Inflammatory macrophage treated with lipopolysaccharide for 4 hours (primary cell): ENCODE results near the gene TM9SF3.
A peak's percentile ranks its signal among the peaks of the same experiment; 100 is the strongest.
"Not testable (repeated sequence)": the region's sequence is repeated elsewhere in the genome, so short reads cannot be mapped to it uniquely, and the experiment has no call there.

Experiments used
- DNase-seq: peaks from one replicate; pipeline ENCODE4 v3.0.0-alpha.2; 2020

Gene TM9SF3

GRCh38 chr10:96565774-96566173, 21.0 kb downstream of the TM9SF3 start:
- no peak for DNase-seq

- DNase-seq = no peak
Observed at GRCh38 chr10:96560966-96561887, 25.6 kb downstream of the TM9SF3 start.

- DNase-seq = no peak
Observed at GRCh38 chr10:96560489-96560888, 26.3 kb downstream of the TM9SF3 start.

DNA sequence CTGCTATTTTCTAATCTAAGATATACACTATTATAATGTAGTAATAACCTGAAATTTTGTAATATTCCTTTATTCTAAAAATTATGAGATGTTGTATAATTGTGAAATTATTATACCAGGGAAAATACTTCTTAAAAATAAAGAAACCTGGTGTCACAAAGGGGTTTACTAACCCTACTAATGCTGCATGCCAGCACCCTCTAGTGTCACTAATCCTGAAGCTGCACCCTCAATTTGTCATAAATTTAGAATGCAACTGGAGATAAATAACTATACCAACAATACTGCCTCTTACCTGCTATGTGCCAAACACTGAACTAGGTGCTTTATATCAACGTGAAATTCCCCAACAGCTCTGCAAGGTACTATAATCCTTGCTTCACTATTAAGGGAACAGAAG, 30.8 kb downstream of the TM9SF3 start:
- no peak for DNase-seq

DNA sequence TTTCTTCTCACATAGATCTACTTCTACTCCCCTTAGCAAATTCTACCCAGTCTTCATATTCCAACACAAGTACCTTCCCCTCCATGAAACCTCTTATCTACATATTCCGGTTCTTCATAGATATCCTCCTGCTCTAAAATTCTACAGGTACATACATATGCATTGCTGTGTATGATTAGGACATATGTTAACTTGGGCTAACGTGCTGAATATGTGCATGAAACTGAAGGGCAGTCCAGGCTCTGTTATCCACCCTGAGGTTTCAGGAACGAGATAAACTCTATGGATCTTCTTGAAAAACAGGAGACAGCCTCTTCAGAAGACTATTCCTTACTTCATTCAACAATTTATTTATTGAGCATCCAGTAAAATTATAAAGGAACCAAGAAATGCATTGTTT, 31.5 kb downstream of the TM9SF3 start:
- no peak for DNase-seq

GRCh38 chr10:96548589-96548988, 38.2 kb downstream of the TM9SF3 start:
- no peak for DNase-seq

DNA sequence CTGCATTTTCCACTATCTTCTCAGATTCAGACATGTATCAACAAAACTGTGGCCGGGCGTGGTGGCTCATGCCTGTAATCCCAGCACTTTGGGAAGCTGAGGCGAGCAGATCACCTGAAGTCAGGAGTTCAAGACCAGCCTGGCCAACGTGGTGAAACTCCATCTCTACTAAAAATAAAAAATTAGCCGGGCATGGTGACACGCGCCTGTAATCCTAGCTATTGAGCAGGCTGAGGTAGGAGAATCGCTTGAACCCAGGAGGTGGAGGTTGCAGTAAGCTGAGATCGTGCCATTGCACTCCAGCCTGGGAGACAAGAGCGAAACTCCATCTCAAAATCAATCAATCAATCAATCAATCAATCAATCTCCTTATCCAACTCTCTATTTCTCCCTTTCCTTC, 41.3 kb downstream of the TM9SF3 start:
- DNase-seq = not testable (repeated sequence)

- DNase-seq = no peak
Observed at GRCh38 chr10:96541921-96542320, 44.9 kb downstream of the TM9SF3 start.

GRCh38 chr10:96540240-96540639, 46.6 kb downstream of the TM9SF3 start:
- DNase-seq = no peak

GRCh38 chr10:96538683-96539082, 48.1 kb downstream of the TM9SF3 start:
- no peak for DNase-seq

DNA sequence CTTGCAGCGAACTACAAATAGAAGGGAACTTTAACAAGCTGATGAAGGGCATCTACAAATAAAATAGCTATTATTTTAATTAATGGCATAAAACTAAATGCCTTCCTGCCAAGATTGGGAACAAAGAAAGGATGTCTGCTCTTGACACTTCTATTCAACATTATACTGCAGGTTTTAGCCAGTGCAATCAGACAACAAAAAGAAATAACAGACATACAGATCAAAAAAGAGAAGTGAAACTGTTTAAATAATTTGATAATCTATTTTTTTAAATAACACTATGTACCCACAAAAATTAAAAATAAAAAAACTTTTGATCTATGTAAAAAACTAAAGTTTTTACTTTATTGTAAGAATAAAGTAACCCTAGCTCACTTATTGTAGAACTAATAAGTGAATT, 50.7 kb downstream of the TM9SF3 start:
- DNase-seq = no peak

- no peak for DNase-seq
Observed at GRCh38 chr10:96532523-96532922, 54.3 kb downstream of the TM9SF3 start.

DNA sequence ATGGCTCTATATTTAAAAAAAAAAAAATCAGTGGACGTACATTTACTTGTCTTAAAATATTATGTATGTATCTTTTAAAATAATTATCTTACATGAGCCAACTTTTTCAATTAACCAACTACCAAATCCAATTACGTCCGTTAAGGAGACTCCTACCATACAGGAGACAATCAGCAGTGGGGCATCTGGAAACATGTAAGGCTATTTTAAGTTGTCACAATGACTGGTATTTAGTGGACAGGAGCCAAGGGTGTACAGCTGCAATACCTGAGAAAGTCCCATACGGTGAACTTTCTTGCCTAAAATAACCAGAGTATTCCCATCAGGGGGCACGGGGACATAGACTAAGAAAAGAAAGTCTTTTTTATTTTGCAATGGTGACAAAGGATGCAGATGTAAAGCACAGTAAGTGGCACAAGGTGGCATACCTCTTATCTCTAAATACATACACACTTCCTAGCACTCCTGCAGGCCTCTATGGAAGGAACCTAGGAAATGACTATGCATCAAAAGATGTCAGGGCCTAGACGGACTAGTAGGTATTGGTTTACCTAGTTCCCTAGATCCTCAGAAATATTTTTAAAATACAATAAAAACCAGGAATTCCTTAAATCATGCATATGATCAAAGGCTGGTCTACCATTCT, 57.1 kb downstream of the TM9SF3 start:
- DNase-seq = no peak

GRCh38 chr10:96524741-96525140, 62.1 kb downstream of the TM9SF3 start:
- no peak for DNase-seq

- no peak for DNase-seq
Observed at GRCh38 chr10:96517284-96517683, 69.5 kb downstream of the TM9SF3 start.

GRCh38 chr10:96516337-96516736, 70.5 kb downstream of the TM9SF3 start:
- no peak for DNase-seq

DNA sequence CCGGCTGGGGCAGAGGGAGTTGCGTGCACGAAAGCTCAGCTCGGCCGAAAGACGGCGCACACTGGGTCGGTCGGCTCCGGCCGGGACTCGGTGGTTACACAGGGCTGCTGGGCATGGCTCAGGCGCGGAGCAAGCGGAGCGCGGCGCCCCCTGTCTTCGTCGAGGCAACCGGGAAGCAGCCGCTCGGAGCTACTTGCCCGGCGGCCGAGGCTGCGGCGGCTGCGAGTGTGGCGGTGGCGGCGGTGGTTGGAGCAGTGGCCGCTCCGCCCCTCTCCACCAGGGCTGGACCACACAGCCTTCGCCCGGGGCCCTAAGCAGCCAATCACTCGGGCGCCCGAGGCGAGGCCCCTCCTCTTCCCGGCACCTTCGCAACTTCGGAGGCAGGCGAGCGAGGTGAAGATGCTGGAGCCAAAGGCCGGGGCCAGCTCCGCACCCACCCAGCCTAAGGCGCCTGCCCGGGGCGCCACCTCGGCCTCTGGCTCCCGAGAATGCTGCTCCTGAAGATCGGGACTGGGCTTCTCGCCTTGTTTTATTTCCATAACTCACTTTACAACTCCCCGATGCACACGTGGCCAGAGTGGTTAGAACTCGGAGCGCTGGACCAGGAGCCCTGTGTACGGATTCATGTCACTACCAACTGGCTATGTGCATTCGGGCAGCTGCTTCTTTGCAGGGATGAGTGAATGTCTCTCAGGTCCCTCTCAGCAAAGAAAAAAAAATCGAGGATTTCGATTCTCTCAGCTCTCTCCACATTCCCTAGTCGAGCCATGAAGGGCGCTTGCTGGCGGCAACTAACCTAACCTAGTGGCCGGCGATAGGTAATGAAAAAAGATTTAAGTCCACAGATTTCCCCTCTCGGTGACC, 72.9 kb downstream of the TM9SF3 start, which contains the start of gene TLL2:
TSS of gene TLL2 (minus strand) at position 229 of the 864 bp plus-strand sequence. CDS start 241 bp downstream, outside the sequence.
- peak; percentile 81 for DNase-seq

DNA sequence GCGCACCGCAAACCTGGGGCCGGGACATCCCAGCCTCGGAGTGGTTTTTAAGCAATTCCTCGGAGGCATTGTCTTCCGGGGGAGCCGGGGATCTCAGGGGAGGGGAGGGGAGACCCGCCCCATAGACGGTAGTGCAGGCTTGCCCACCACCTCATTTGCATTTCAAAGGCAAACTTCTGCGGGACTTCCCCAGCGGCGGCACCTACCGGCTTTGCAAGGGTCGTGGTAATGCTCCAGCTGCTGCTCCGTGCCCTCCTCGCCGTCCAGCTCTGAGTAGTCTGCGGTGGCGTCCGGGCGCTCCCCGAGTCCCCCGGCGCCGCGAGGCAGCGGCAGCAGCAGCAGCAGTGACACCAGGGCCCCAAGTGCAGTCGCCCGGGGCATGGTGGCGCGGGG, 73.5 kb downstream of the TM9SF3 start:
- no peak for DNase-seq

- peak; percentile 15 for DNase-seq
Observed at GRCh38 chr10:96512524-96513304, 74.1 kb downstream of the TM9SF3 start.

DNA sequence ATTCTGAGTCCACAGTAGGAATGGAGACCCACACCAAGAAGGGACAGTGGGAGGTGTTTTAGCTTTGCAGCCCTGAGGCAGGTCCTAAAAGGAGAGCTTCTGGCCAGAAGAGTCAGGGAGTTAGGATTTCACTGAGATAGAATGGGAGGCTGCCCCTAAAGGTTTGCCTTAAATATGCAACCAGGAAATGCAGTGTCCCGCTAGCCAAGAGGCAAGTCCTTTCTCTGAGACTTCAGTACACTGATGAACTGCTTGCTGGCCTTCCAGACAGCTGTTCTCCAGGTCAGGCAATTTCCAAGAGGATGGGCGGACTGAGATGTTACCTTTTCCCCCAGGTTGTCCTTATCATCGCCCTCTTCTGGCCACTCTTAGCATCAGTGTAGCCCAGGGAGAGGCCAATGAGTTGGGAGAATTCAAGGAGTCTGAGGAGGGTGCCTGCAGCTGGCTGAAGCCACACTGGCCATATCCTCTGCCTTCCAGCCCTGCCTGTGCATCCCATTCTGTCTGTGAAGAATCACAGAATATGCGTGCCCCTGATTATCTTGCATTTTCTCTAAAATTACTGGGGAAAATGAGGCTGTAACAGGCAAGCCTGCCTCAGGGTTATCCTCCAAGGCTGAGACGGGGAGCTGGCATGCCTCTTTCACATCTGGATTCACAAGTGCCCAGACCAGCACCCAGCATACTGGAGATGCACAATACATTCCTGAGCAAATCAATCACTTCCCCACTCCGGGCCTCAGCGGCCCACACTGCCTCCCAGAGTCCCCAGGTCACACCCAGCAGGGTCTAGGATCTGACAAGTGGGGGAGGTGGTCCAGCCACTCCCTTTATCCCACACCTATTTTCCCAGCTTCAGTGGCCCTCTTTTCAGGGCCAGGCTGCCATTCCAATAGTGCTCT, 75.5 kb downstream of the TM9SF3 start:
- DNase-seq = peak; percentile 17

DNA sequence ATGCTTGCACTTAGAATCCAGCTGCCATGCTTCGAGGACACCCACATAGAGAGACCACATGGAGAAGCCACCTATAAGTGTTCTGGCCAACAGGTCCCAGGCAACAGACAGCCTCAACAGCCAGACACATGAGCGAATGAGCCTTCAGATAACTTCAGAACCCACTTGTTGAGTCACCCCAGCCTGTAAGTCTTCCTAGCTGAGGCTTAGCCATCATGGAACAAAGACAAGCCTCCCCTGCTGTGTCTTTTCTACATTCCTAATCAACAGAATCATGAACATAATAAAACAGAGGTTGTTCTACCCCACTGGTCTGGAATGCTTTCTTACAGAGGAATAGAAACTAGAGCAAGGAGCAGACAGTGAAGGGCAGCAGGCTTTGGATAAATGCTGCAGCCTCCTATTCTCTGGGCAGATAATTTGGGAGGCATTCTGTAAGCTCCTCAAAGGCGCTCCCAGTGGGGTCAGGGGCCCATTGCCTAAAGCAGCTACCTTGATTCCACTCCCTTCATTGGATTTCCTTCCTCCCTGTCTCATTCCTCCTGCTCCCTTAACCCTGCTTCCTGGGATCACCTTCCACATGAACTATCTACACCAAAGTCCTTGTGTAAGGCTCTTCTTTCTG, 77.7 kb downstream of the TM9SF3 start:
- no peak for DNase-seq
